CD4-positive, alpha-beta T cell treated with Interleukin-2 at 100 ng/mL for 4 hours (primary cell): ENCODE data around the gene FUT6.
"Not testable (repeated sequence)": the region's sequence is repeated elsewhere in the genome, so short reads cannot be mapped to it uniquely, and the experiment has no call there.

Experiments used
- DNase-seq: peaks from one replicate; pipeline ENCODE4 v3.0.0-alpha.2; 2020; ENCODE audit warnings: low spot score

The FUT6 gene

DNA sequence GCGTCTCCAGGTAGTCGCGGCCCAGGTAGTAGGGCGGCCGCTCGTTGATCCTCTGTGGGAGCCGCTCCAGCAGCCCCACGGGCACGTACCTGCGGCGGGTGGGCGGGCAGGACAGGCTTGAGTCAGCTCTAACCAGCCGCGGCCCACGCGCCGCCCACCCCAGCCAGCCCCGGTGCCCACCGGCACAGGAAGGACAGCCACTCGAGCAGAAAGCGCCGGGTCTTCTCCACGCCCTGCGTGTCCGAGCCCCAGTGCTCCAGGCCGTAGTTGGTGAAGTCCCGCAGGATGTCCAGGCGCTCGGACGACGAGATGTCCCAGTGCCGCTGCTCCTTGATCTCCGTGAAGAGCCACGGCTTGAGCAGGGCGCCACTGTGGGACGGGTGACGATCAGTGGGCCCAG is 54.1 kb downstream of the FUT6 start:
- DNase-seq = no peak

DNA sequence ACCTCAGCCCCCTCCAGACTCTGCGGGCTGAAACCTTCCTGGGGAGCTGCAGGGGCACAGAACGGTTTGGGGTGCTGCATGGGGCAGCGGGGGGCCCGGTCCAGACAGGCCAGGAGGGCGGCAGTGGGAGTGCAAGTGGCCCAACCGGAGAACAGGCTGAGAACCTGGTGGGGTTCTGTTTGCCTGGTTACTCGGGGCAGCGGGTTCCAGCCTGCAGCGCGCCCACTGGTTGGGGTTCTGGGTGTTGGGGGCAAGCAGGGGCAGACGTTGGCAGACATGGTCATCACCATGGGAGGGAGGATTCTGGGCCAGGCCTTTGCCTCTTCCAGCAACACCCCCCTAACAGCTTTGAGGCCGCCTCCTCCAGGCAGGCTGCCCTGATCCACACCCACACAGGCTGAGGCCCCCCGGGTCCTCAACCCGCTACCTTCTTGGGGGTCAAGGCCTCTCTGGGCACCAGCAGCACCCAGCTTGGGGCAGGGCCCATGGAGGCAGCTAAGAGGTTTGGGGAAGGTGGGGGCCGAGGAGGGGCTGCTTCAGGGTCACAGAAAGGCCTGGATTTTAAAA is 54.8 kb downstream of the FUT6 start, which contains the start of gene PRR22:
PRR22 (minus strand) TSS at position 166 of the 567 bp plus-strand sequence; CDS start at position 80, 86 bp downstream.
- no peak for DNase-seq

DNA sequence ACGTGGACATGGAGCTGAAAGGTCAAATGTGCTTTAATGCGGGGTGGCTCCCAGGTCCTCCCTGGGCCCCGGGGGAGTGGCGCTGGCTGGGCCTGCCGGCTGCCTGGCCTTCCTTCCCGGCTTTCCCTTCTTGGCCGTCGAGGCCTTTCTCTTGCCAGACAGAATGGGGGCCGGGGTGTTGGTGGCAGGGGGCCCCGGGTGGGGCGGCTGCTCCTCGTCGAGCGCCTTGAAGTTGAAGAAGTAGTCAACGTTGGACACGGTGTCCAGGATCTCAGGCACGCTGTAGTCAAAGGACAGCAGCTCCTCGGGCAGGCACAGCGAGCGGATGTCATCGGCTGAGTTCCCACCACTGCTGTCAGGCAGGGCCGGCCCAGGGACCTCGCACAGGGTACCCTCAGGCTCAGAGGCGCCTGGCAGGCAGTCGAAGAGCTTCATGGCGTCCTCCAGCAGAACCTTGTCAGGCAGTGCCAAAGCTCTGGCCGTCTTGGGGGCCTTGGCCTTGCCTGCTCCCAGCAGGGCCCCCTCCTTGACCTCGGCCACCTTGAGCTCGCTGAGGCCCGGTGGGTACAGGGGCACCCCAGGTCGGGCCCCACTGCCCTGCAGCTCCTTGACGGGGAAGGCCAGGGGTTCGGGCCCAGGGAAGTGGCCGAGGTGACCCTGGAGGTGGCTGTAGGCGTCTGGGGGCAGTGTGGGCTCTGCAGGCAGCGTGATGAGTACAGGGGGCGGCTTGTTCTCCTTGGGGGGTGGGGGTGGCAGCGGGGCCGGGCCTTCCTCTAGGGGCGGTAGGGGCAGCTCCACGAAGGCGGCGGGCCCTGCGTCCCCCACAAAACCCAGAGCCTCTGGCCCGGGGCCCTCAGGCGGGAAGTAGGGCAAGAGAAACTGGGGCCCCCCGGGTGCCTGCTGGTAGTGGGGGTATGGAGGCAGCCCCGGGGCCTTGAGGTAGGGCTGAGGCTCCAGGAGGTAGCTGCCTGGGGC is 56.3 kb downstream of the FUT6 start:
- no peak for DNase-seq

DNA sequence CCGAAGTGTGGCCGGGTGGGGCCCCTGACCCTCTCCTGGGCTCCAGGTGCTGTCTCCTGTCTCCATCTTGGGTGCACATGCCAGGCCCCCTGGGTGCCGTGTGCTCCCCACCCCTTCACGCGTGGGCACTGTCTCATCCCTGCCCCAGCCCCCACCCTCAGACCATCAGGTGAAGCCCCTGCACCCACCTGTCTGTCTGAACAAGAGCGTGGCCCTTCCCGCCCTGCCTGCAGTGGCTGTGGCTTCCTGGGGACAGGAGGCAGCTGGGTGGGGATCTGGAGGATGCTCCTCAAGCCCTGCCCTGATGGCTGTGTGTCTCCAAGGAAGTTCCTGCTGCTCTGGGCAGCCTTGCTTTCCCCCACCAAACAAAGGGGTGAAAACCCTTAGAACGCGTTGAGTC is 57.2 kb downstream of the FUT6 start:
- DNase-seq = no peak

DNA sequence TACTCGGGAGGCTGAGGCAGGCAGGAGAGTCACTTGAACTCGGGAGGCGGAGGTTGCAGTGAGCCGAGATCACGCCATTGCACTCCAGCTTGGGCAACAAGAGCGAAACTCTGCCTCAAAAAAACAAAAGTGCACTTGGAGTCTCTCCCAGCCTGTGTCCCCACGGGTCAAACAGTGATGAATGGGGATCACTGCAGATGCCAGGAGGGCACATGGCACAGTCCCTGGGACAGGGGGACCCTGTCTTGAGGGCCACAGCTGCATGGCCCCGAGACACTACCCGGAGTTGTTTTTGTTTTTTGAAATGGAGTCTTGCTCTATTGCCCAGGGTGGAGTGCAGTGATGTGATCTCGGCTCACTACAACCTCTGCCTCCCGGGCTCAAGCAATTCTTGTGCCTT is 58.6 kb downstream of the FUT6 start:
- not testable (repeated sequence) for DNase-seq
